Stimulated activated CD8-positive, alpha-beta memory T cell treated with anti-CD3 and anti-CD28 coated beads, Interleukin-15, amount 100 ng/mL, for 24 hours (primary cell): Measurements from ENCODE around the gene ARHGAP44.
"Not testable (repeated sequence)": the region's sequence is repeated elsewhere in the genome, so short reads cannot be mapped to it uniquely, and the experiment has no call there.

Experiments used
- DNase-seq: peaks from one replicate; pipeline ENCODE4 v3.0.0-alpha.2; 2020; ENCODE audit warnings: low read depth

Gene ARHGAP44

GRCh38 chr17:12963505-12963904, 174.2 kb downstream of the ARHGAP44 start:
- DNase-seq: no peak

- no peak for DNase-seq
These were observed 174.9 kb downstream of the ARHGAP44 start for GRCh38 chr17:12964162-12964561.

GRCh38 chr17:12964840-12965239, 175.5 kb downstream of the ARHGAP44 start:
- DNase-seq: no peak

GRCh38 chr17:12965988-12966387, 176.7 kb downstream of the ARHGAP44 start:
- DNase-seq: no peak

GRCh38 chr17:12966413-12966812, 177.1 kb downstream of the ARHGAP44 start:
- no peak for DNase-seq

GRCh38 chr17:12967962-12968361, 178.7 kb downstream of the ARHGAP44 start:
- no peak for DNase-seq

- DNase-seq: no peak
These were observed 184.3 kb downstream of the ARHGAP44 start for GRCh38 chr17:12973496-12974004.

- DNase-seq: no peak
These were observed 184.8 kb downstream of the ARHGAP44 start for GRCh38 chr17:12974005-12974531.

GRCh38 chr17:12977008-12977751, 187.9 kb downstream of the ARHGAP44 start:
- DNase-seq: no peak

GRCh38 chr17:12978787-12979186, 189.5 kb downstream of the ARHGAP44 start:
- not testable (repeated sequence) for DNase-seq

GRCh38 chr17:12979246-12979645, 189.9 kb downstream of the ARHGAP44 start:
- DNase-seq: no peak

GRCh38 chr17:12979826-12980500, 190.7 kb downstream of the ARHGAP44 start:
- no peak for DNase-seq

- no peak for DNase-seq
These were observed 192.9 kb downstream of the ARHGAP44 start for GRCh38 chr17:12982224-12982623.

- no peak for DNase-seq
These were observed 194.9 kb downstream of the ARHGAP44 start for GRCh38 chr17:12983991-12984884.

- no peak for DNase-seq
These were observed 196.4 kb downstream of the ARHGAP44 start for GRCh38 chr17:12985431-12986293.

- no peak for DNase-seq
These were observed 197.8 kb downstream of the ARHGAP44 start for GRCh38 chr17:12987120-12987519.

GRCh38 chr17:12990041-12990808, 200.9 kb downstream of the ARHGAP44 start:
- no peak for DNase-seq

GRCh38 chr17:12990926-12991325, 201.6 kb downstream of the ARHGAP44 start:
- no peak for DNase-seq

GRCh38 chr17:12992676-12993075, 203.4 kb downstream of the ARHGAP44 start:
- DNase-seq: no peak

- DNase-seq: no peak
These were observed 204.3 kb downstream of the ARHGAP44 start for GRCh38 chr17:12993631-12994030.
